GM04504 (cell line): ENCODE measurements around the gene SCNN1G.

ENCODE experiments used
- DNase-seq: peaks from one replicate; pipeline ENCODE4 v3.0.0-alpha.2; 2012; ENCODE audit warnings: low read depth

SCNN1G gene

GRCh38 chr16:23196539-23196938, 14.0 kb downstream of the SCNN1G start:
- DNase-seq = no peak

- DNase-seq = no peak
Observed at GRCh38 chr16:23202166-23202565, 19.6 kb downstream of the SCNN1G start.

GRCh38 chr16:23206986-23207385, 24.4 kb downstream of the SCNN1G start:
- DNase-seq = no peak

GRCh38 chr16:23207485-23207884, 24.9 kb downstream of the SCNN1G start:
- DNase-seq = no peak

GRCh38 chr16:23209606-23210005, 27.1 kb downstream of the SCNN1G start:
- DNase-seq = no peak

GRCh38 chr16:23213831-23214230, 31.3 kb downstream of the SCNN1G start:
- no peak for DNase-seq

- DNase-seq = no peak
Observed at GRCh38 chr16:23214796-23215195, 32.3 kb downstream of the SCNN1G start.

GRCh38 chr16:23215435-23215834, 32.9 kb downstream of the SCNN1G start:
- DNase-seq = no peak

- DNase-seq = no peak
Observed at GRCh38 chr16:23216658-23217246, 34.2 kb downstream of the SCNN1G start.

GRCh38 chr16:23217646-23218045, 35.1 kb downstream of the SCNN1G start:
- no peak for DNase-seq

GRCh38 chr16:23222929-23223328, 40.4 kb downstream of the SCNN1G start:
- DNase-seq = no peak

- no peak for DNase-seq
Observed at GRCh38 chr16:23223368-23223767, 40.8 kb downstream of the SCNN1G start.

- DNase-seq = no peak
Observed at GRCh38 chr16:23225109-23225508, 42.6 kb downstream of the SCNN1G start.

GRCh38 chr16:23225634-23226033, 43.1 kb downstream of the SCNN1G start:
- no peak for DNase-seq

- DNase-seq = no peak
Observed at GRCh38 chr16:23227529-23227928, 45.0 kb downstream of the SCNN1G start.

- no peak for DNase-seq
Observed at GRCh38 chr16:23229714-23230113, 47.2 kb downstream of the SCNN1G start.

GRCh38 chr16:23232806-23233205, 50.3 kb downstream of the SCNN1G start:
- no peak for DNase-seq

GRCh38 chr16:23235176-23235575, 52.6 kb downstream of the SCNN1G start:
- no peak for DNase-seq

- DNase-seq = no peak
Observed at GRCh38 chr16:23236983-23237382, 54.4 kb downstream of the SCNN1G start.

GRCh38 chr16:23240994-23241393, 58.4 kb downstream of the SCNN1G start:
- DNase-seq = no peak

GRCh38 chr16:23244122-23244521, 61.6 kb downstream of the SCNN1G start:
- no peak for DNase-seq

GRCh38 chr16:23245268-23245667, 62.7 kb downstream of the SCNN1G start:
- DNase-seq = no peak

GRCh38 chr16:23248261-23249194, 66.0 kb downstream of the SCNN1G start:
- no peak for DNase-seq

- DNase-seq = no peak
Observed at GRCh38 chr16:23249830-23250229, 67.3 kb downstream of the SCNN1G start.
